ENCODE data around the gene PREP. TPM values are rescaled to one million over a fixed set of nuclear protein-coding genes. Genes with fewer than 3 reads are reported as not detected.
A peak's percentile ranks its signal among the peaks of the same experiment; 100 is the strongest.
"Not testable (repeated sequence)": the region's sequence is repeated elsewhere in the genome, so short reads cannot be mapped to it uniquely, and the experiment has no call there.

PREP gene
- total RNA-seq, 2 donors from 2014 or later, result 13.7 to 16.8 TPM

DNA sequence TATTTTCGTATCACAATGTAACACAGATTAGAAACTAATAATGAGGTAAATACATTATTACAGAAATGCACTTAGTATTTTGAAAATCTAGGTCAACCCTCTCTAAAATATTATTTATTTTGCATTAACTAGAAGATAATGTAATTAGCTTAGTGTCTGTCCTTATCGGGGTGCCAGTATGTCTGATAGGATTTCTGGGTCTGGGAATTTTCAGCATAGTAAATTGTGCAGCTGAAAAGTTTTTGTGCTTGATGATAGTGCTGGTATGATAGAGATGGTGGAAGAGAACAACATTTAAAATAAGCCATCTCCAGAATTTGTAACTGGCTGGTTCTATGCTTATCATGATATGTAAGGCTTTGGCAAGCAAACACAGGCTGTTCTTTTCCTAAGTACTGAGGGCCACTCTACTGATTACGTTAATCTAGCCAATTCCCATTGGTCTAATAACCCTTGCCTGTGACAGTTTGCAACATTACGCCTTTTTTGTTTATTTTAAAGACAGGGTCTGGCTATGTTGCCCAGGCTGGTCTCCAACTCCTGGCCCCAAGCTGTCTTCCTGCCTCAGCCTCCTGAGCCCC lies 50.8 kb downstream of the PREP start:
- Histone ChIP-seq H3K27ac (peak overlapping the region in 1 of 2 donors; percentile 41), H3K36me3 (peaks cover 6% of the 10 kb centered on the region), H3K4me1 (no peaks in the 10 kb centered on the region), H3K27me3 (no peaks in the 10 kb centered on the region), H3K4me3 (no peak overlapping the region), H3K9me3 (peaks cover 0 to 14% of the 10 kb centered on the region in 2 donors)
- DNase-seq (ENCODE audit: low spot score), result no peak
- TF ChIP-seq, protein P1, sequence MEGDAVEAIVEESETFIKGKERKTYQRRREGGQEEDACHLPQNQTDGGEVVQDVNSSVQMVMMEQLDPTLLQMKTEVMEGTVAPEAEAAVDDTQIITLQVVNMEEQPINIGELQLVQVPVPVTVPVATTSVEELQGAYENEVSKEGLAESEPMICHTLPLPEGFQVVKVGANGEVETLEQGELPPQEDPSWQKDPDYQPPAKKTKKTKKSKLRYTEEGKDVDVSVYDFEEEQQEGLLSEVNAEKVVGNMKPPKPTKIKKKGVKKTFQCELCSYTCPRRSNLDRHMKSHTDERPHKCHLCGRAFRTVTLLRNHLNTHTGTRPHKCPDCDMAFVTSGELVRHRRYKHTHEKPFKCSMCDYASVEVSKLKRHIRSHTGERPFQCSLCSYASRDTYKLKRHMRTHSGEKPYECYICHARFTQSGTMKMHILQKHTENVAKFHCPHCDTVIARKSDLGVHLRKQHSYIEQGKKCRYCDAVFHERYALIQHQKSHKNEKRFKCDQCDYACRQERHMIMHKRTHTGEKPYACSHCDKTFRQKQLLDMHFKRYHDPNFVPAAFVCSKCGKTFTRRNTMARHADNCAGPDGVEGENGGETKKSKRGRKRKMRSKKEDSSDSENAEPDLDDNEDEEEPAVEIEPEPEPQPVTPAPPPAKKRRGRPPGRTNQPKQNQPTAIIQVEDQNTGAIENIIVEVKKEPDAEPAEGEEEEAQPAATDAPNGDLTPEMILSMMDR (IDR thresholded peaks at IDR 0.05), result no peak

DNA sequence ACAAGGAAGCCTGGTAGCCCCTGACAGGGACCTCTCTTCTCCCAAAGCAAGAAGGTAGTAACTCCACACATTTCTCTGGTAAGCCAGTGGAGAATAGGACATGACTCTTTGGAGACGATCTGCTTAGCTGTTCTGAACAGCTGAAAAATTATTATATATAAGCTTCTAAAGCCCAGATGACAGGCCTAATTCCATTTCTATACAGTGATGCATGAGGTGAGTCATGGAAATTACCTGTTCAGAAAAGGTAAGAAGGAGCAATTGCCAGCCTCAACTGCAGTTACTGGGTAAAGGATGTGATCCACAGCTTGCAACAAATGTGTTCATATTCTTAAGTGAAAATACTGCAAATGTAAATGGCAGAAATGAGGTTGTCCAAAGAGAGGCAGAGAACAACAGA lies 54.0 kb downstream of the PREP start:
- no peak for DNase-seq (ENCODE audit: low spot score)
- Histone ChIP-seq H3K27ac (no peak overlapping the region), H3K9me3 (no peaks in the 10 kb centered on the region), H3K27me3 (no peaks in the 10 kb centered on the region), H3K4me1 (no peaks in the 10 kb centered on the region), H3K4me3 (no peak overlapping the region), H3K36me3 (peaks cover 6% of the 10 kb centered on the region)
- TF ChIP-seq, protein P1 (IDR thresholded peaks at IDR 0.05), result no peak

DNA sequence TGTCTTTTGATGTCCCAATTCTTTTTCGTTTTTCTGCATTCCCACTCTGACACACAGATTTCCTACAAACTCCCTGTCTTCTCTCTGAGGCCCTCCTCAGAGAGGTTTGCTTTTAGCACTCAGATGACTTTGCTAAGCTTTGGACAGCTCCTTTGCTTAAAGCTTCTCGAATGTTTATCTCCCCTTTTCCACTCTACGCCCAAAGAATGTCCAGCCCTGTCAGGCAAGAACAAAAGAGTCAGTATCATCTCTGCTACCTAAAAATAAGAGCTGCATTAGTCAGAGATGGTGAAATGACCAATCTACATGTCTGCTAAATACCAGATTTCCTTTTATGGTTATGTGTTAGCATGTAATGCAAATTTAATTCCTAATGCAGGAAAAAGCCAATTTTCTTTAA lies 56.8 kb downstream of the PREP start:
- Histone ChIP-seq H3K4me1 (no peaks in the 10 kb centered on the region), H3K27ac (peak overlapping the region; percentile 8 to 83), H3K27me3 (no peaks in the 10 kb centered on the region), H3K36me3 (no peaks in the 10 kb centered on the region), H3K4me3 (no peak overlapping the region), H3K9me3 (no peaks in the 10 kb centered on the region)
- TF ChIP-seq, protein P1 (IDR thresholded peaks at IDR 0.05), result no peak
- no peak for DNase-seq (ENCODE audit: low spot score)

DNA sequence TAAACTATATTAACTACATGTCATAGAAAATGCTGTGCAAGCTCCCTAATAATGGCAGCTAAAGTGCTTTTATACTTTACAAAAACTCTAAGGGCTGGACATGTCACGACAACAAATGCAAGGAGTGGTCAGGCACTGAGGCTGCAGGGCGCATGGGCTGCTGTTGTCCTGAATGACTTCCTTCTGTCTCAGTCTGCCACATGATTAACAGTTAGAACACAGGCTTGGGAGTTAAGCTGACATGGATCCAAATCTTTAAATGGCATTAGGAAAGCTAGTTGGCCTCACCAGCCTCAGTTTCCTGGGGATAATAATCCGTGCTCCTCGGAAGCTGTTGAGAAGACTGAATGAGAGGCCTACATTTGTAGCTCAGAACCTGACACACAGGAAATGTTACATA lies 57.4 kb downstream of the PREP start:
- H3K27ac ChIP-seq, result peak overlapping the region; percentile 8 to 83
- H3K27me3 ChIP-seq, result no peaks in the 10 kb centered on the region

DNA sequence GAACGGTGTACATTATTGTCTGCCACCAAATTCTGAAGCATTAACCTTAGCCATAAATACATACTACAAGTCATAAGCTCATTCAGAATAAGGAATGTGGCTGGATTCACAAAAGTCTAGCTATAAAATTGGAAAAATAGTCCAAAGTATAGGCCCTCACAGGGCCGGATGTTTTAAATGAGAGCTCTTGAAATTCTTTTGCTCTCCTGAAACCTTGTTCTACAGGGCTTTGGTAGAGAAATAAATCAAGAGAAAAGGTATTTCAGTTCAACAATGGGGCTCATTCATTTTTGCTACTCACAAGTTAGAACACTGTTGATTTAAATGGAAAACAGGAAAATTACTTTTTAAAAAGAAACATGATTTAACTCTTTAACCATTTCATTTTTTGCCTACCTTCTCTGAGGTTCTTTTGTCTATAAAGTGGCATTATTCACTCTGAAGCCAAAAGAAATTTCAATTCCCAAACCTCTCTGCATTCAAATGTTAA lies 58.0 kb downstream of the PREP start:
- TF ChIP-seq, protein P1 (IDR thresholded peaks at IDR 0.05), result no peak
- no peaks in the 10 kb centered on the region for H3K36me3 ChIP-seq
- no peak overlapping the region for H3K4me3 ChIP-seq
- no peak for DNase-seq (ENCODE audit: low spot score)
- H3K27ac ChIP-seq, result peak overlapping the region in 1 of 2 donors; percentile 83
- H3K9me3 ChIP-seq, result no peaks in the 10 kb centered on the region
- no peaks in the 10 kb centered on the region for H3K27me3 ChIP-seq
- H3K4me1 ChIP-seq, result no peaks in the 10 kb centered on the region

More for the DNA sequence above, 57.4 kb downstream of the PREP start:
- no peaks in the 10 kb centered on the region for H3K36me3 ChIP-seq
- H3K4me1 ChIP-seq, result no peaks in the 10 kb centered on the region
- TF ChIP-seq, protein P1 (IDR thresholded peaks at IDR 0.05), result no peak
- no peaks in the 10 kb centered on the region for H3K9me3 ChIP-seq
- H3K4me3 ChIP-seq, result no peak overlapping the region
- DNase-seq (ENCODE audit: low spot score), result no peak

DNA sequence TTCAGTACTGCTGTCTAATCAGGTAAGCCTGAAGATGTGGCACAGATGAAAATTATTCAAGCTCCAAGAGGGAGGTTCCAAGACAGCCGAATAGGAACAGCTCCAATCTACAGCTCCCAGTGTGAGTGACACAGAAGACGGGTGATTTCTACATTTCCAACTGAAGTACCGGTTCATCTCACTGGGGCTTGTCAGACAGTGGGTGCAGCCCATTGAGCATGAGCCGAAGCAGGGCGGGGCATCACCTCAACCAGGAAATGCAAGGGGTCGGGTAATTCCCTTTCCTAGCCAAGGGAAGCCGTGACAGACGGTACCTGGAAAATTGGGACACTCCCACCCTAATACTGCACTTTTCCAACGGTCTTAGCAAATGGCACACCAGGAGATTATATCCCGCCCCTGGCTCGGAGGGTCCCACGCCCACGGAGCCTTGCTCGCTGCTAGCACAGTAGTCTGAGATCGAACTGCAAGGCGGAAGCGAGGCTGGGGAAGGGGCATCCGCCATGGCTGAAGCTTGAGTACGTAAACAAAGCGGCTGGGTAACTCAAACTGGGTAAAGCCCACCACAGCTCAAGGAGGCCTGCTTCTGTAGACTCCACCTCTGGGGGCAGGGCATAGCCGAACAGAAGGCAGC lies 64.4 kb downstream of the PREP start:
- not testable (repeated sequence) for H3K4me3 ChIP-seq; H3K36me3 ChIP-seq; H3K27me3 ChIP-seq; H3K27ac ChIP-seq; H3K9me3 ChIP-seq; DNase-seq (ENCODE audit: low spot score); H3K4me1 ChIP-seq

Measured in right atrium auricular region (tissue), 2 donors.